Testis (tissue), 2 donors: Measurements from ENCODE around the gene THBS4.

Experiments
- POLR2A ChIP-seq: fragments of 450-650 bp; IDR thresholded peaks from one replicate; pipeline ENCODE4 v1.6.1; 2017; ENCODE audit warnings: antibody characterized with exemption, mild to moderate bottlenecking, moderate library complexity
- TF ChIP-seq, protein P1 (sequence below), 3 experiments: fragments of 450-650 bp in 2 of 3; fragments of 200-600 bp in 1 of 3; sonication (generic) in 1 of 3; IDR thresholded peaks; one replicate each; pipeline ENCODE4 v1.5.1; 2016 to 2019; ENCODE audit warnings: antibody characterized with exemption in 3 of 3, mild to moderate bottlenecking in 2 of 3, moderate library complexity in 1 of 3

DNA sequence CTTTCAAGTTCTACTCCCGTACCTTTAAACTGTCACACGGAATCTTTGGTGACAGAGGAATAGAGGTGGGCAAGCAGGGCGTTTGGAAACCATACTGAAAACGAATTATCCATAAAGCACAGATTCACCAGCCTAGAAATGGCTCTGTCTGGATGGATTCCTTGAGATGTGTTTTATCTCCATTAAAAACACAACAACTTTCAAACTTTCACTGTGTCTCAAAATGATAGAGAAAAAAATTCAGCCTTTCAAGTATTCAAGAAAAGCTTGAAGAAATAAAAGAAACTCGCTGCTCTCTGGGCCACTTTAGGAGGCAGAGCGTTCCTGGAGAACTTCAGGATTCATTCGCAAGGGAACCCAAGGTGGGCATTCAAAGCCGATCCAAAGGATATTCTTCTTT, 589 bp upstream of the THBS4 start:
- TF ChIP-seq, protein P1, sequence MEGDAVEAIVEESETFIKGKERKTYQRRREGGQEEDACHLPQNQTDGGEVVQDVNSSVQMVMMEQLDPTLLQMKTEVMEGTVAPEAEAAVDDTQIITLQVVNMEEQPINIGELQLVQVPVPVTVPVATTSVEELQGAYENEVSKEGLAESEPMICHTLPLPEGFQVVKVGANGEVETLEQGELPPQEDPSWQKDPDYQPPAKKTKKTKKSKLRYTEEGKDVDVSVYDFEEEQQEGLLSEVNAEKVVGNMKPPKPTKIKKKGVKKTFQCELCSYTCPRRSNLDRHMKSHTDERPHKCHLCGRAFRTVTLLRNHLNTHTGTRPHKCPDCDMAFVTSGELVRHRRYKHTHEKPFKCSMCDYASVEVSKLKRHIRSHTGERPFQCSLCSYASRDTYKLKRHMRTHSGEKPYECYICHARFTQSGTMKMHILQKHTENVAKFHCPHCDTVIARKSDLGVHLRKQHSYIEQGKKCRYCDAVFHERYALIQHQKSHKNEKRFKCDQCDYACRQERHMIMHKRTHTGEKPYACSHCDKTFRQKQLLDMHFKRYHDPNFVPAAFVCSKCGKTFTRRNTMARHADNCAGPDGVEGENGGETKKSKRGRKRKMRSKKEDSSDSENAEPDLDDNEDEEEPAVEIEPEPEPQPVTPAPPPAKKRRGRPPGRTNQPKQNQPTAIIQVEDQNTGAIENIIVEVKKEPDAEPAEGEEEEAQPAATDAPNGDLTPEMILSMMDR (IDR thresholded peaks at IDR 0.05): no peak
- TF ChIP-seq POLR2A: no peak
